ENCODE results near the gene KCNMB4.

The KCNMB4 gene

GRCh38 chr12:70393787-70394499 lies 27.9 kb downstream of the KCNMB4 start:
- DNase-seq (ENCODE audit: low spot score): no peak
- TF ChIP-seq CTCF (IDR thresholded peaks at IDR 0.05; ENCODE audit: poor library complexity, severe bottlenecking): no peak
- H3K27me3 ChIP-seq (ENCODE audit: insufficient read depth, poor library complexity, severe bottlenecking): no peaks in the 10 kb centered on the region
- peak; percentile 79 for ATAC-seq (ENCODE audit: low read depth)
- no peak overlapping the region for H3K4me3 ChIP-seq (ENCODE audit: severe bottlenecking)
- H3K9me3 ChIP-seq (ENCODE audit: severe bottlenecking): no peaks in the 10 kb centered on the region
- H3K27ac ChIP-seq (ENCODE audit: poor library complexity, severe bottlenecking): no peak overlapping the region
- peaks cover 10% of the 10 kb centered on the region for H3K4me1 ChIP-seq (ENCODE audit: insufficient read depth, poor library complexity, severe bottlenecking)
- H3K36me3 ChIP-seq (ENCODE audit: low read depth): no peaks in the 10 kb centered on the region

- no peak for TF ChIP-seq CTCF (IDR thresholded peaks at IDR 0.05; ENCODE audit: poor library complexity, severe bottlenecking)
- H3K9me3 ChIP-seq (ENCODE audit: severe bottlenecking): no peaks in the 10 kb centered on the region
- no peak overlapping the region for H3K4me3 ChIP-seq (ENCODE audit: severe bottlenecking)
- H3K4me1 ChIP-seq (ENCODE audit: insufficient read depth, poor library complexity, severe bottlenecking): peaks cover 10% of the 10 kb centered on the region
- H3K36me3 ChIP-seq (ENCODE audit: low read depth): no peaks in the 10 kb centered on the region
- DNase-seq (ENCODE audit: low spot score) (no peak), ATAC-seq (ENCODE audit: low read depth) (no peak)
- no peak overlapping the region for H3K27ac ChIP-seq (ENCODE audit: poor library complexity, severe bottlenecking)
- H3K27me3 ChIP-seq (ENCODE audit: insufficient read depth, poor library complexity, severe bottlenecking): no peaks in the 10 kb centered on the region
Measured at GRCh38 chr12:70398002-70398401, 31.9 kb downstream of the KCNMB4 start.

GRCh38 chr12:70398862-70399261 lies 32.8 kb downstream of the KCNMB4 start:
- Histone ChIP-seq H3K4me3 (ENCODE audit: severe bottlenecking) (no peak overlapping the region), H3K36me3 (ENCODE audit: low read depth) (no peaks in the 10 kb centered on the region), H3K9me3 (ENCODE audit: severe bottlenecking) (no peaks in the 10 kb centered on the region), H3K4me1 (ENCODE audit: insufficient read depth, poor library complexity, severe bottlenecking) (peaks cover 5% of the 10 kb centered on the region), H3K27me3 (ENCODE audit: insufficient read depth, poor library complexity, severe bottlenecking) (no peaks in the 10 kb centered on the region), H3K27ac (ENCODE audit: poor library complexity, severe bottlenecking) (no peak overlapping the region)
- no peak for TF ChIP-seq CTCF (IDR thresholded peaks at IDR 0.05; ENCODE audit: poor library complexity, severe bottlenecking)
- DNase-seq (ENCODE audit: low spot score) (no peak), ATAC-seq (ENCODE audit: low read depth) (no peak)

- H3K36me3 ChIP-seq (ENCODE audit: low read depth): no peaks in the 10 kb centered on the region
- ATAC-seq (ENCODE audit: low read depth): no peak
Measured at GRCh38 chr12:70399311-70399710, 33.2 kb downstream of the KCNMB4 start.

More at GRCh38 chr12:70399311-70399710, 33.2 kb downstream of the KCNMB4 start:
- no peak for DNase-seq (ENCODE audit: low spot score)
- no peak for TF ChIP-seq CTCF (IDR thresholded peaks at IDR 0.05; ENCODE audit: poor library complexity, severe bottlenecking)
- Histone ChIP-seq H3K9me3 (ENCODE audit: severe bottlenecking) (no peaks in the 10 kb centered on the region), H3K4me1 (ENCODE audit: insufficient read depth, poor library complexity, severe bottlenecking) (peaks cover under 1% of the 10 kb centered on the region), H3K4me3 (ENCODE audit: severe bottlenecking) (no peak overlapping the region), H3K27ac (ENCODE audit: poor library complexity, severe bottlenecking) (no peak overlapping the region), H3K27me3 (ENCODE audit: insufficient read depth, poor library complexity, severe bottlenecking) (no peaks in the 10 kb centered on the region)

Measured in RWPE2 (cell line).